Mammary epithelial cell (primary cell): ENCODE results near the gene PROKR1.

Source experiments
- CTCF ChIP-seq, 2 donors: IDR thresholded peaks in 1 of 2; conservative IDR thresholded peaks in 1 of 2; 2 replicates each; pipeline ENCODE4 v1.5.1; 2011 to 2012; ENCODE audit warnings: inconsistent platforms in 2 of 2, low read length in 2 of 2, mild to moderate bottlenecking in 2 of 2, control low read depth in 1 of 2, low read depth in 1 of 2; ENCODE audit not compliant: insufficient read depth in 1 of 2; ENCODE audit errors: extremely low read depth in 1 of 2
- EZH2 ChIP-seq: IDR thresholded peaks from 2 replicates; pipeline ENCODE4 v1.6.1; 2012; ENCODE audit warnings: low read length, inconsistent platforms, borderline replicate concordance

DNA sequence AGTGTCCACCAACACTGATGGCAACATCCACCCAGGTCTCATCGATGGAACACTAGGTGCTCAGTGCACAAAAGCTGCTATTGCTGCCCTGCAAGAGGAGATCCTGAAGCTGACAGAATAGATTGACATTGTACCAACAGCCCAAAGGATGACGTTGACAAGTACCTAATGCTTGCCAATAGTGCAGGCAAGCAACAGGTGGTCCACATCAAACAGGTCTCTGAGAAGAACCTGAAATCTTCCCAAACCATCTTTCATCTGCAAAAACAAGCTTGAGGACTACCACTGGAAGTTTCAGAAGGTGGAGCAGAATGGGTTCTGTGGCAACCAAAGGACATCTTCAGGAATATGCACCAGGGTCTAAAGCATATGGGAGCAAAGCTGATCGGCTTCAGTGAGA lies 15.8 kb upstream of the PROKR1 start:
- TF ChIP-seq CTCF (conservative IDR thresholded peaks at IDR 0.05 in 1 of 2, IDR thresholded peaks at IDR 0.05 in 1 of 2; ENCODE audit: extremely low read depth in 1 of 2, insufficient read depth in 1 of 2, low read depth in 1 of 2, low read length in 2 of 2) (no peak), EZH2 (no peak)
